Measurements from ENCODE around the gene CRACR2B.

The CRACR2B gene

DNA sequence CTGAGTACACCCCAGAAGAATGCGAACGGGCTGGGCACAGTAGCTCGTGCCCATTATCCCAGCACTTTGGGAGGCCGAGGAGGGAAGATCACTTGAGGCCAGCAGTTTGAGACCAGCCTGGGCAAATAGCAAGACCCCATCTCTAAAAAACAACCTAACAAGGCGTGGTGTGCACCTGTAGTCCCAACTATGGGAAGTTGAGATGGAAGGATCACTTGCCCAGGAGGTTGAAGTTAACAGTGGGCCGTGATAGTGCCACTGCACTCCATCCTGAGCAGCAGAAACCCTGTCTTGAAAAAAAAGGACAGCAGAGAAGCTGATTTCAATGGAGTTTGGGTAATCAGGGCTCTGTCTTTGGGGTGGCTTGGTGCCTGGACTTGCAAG is 14.7 kb upstream of the CRACR2B start:
- Histone ChIP-seq H3K36me3 (replicated peaks) (peaks cover 40% of the 10 kb centered on the region), H3K27ac (no peak overlapping the region), H3K4me3 (ENCODE audit: low read depth, low read length) (no peak overlapping the region), H3K27me3 (replicated peaks) (no peaks in the 10 kb centered on the region)
- TF ChIP-seq, protein P1, sequence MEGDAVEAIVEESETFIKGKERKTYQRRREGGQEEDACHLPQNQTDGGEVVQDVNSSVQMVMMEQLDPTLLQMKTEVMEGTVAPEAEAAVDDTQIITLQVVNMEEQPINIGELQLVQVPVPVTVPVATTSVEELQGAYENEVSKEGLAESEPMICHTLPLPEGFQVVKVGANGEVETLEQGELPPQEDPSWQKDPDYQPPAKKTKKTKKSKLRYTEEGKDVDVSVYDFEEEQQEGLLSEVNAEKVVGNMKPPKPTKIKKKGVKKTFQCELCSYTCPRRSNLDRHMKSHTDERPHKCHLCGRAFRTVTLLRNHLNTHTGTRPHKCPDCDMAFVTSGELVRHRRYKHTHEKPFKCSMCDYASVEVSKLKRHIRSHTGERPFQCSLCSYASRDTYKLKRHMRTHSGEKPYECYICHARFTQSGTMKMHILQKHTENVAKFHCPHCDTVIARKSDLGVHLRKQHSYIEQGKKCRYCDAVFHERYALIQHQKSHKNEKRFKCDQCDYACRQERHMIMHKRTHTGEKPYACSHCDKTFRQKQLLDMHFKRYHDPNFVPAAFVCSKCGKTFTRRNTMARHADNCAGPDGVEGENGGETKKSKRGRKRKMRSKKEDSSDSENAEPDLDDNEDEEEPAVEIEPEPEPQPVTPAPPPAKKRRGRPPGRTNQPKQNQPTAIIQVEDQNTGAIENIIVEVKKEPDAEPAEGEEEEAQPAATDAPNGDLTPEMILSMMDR (IDR thresholded peaks at IDR 0.05; ENCODE audit: low read depth, low read length, missing control alignments): no peak
- in situ Hi-C loops (cut with HindIII; ENCODE audit: low pct_ligation_motif_present, low sequenced_read_pairs): no loop called here
- no peak for DNase-seq

DNA sequence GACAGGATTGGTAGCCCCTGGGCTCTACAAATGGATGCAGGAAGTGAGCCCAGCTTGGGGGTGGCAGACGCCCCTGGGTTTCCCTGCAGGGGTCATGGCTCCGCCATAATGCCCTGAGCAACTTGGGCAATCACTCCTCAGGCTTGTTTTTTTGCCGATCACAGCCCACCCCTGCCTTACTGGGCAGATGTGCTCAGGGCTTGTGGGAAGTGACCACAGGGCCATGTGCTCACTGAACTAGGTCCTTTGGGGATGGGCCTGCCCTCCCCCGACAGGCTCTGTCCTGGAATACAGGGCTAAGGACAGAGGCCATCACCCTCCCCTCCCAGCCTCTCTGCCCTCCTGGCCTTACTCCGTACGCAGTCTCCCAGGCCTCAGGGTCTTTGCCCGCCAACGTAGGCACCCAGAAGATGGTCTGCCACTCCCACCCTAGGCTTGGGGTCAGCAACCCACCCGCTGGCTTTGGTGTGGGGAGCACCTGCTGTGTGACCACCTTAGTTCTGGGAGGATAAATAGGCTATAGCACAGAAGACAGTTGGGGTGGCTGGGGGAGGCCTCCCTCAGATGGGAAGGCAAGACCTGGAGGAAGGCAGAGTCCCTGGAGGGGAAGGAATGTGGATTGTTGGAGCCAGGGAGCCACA is 14.1 kb upstream of the CRACR2B start:
- no peaks in the 10 kb centered on the region for H3K27me3 ChIP-seq (replicated peaks)
- no peak for DNase-seq
- in situ Hi-C loops (cut with HindIII; ENCODE audit: low pct_ligation_motif_present, low sequenced_read_pairs): no loop called here
- no peak overlapping the region for H3K4me3 ChIP-seq (ENCODE audit: low read depth, low read length)
- H3K27ac ChIP-seq: no peak overlapping the region
- TF ChIP-seq, protein P1 (IDR thresholded peaks at IDR 0.05; ENCODE audit: low read depth, low read length, missing control alignments): no peak
- peaks cover 40% of the 10 kb centered on the region for H3K36me3 ChIP-seq (replicated peaks)

DNA sequence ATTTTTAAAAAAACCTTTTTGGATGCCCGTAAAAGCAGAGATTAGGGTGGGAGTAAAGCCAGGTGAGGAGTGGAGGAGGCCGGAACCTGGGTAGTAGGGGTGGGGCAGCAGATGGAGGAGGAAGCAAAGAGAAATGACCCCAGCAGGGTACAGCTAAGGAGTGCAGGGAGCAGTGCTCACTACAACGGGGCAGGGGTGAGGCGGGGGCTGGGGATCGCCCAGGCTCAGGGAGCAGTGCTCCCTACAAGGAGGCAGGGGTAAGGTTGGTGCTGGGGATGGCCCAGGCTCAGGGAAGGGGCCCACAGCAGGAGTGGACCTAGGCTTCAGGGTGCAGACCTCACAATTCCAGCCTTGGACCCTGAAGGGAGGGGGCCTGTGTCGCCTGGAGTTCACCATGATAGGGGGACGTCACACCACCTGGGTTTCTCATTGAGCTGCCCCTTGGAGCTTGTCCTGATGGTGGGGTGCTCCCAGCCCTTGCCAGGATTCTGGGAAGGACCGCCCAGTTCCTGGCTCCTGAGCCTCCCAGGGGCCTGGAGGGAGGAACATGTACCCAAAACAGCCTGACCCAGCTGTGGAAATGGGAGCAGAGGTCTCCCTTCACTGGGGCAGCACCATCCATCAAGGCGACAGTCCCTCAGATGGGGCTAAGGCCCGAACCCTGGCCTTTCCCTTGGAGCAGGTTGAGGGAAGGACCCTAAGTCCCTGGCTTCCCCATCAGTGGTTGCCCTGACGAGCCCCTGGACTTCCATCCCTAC is 11.9 kb upstream of the CRACR2B start:
- no peak overlapping the region for H3K27ac ChIP-seq
- TF ChIP-seq, protein P1 (IDR thresholded peaks at IDR 0.05; ENCODE audit: low read depth, low read length, missing control alignments): no peak
- in situ Hi-C loops (cut with HindIII; ENCODE audit: low pct_ligation_motif_present, low sequenced_read_pairs): no loop called here
- no peak overlapping the region for H3K4me3 ChIP-seq (ENCODE audit: low read depth, low read length)
- H3K36me3 ChIP-seq (replicated peaks): peaks cover 35% of the 10 kb centered on the region
- no peak for DNase-seq
- H3K27me3 ChIP-seq (replicated peaks): no peaks in the 10 kb centered on the region

DNA sequence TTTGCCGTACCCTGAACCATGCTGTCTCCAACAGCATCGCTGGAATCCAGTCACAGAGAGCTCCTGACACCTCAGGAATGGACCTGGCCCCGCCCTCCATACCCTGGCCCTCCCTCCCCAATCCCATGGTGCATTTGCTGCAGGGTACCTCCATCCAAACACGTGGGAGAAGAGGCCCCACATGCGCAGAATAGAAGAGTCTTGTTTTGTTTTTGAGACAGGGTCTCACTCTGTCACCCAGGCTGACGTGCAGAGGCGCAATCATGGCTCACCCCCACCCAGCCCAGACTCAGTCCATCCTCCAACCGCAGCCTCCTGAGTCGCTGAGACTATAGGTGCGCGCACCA is 11.3 kb upstream of the CRACR2B start:
- in situ Hi-C loops (cut with HindIII; ENCODE audit: low pct_ligation_motif_present, low sequenced_read_pairs): no loop called here
- TF ChIP-seq, protein P1 (IDR thresholded peaks at IDR 0.05; ENCODE audit: low read depth, low read length, missing control alignments): no peak
- no peaks in the 10 kb centered on the region for H3K27me3 ChIP-seq (replicated peaks)
- no peak overlapping the region for H3K4me3 ChIP-seq (ENCODE audit: low read depth, low read length)
- no peak overlapping the region for H3K27ac ChIP-seq
- DNase-seq: no peak
- H3K36me3 ChIP-seq (replicated peaks): peaks cover 31% of the 10 kb centered on the region

DNA sequence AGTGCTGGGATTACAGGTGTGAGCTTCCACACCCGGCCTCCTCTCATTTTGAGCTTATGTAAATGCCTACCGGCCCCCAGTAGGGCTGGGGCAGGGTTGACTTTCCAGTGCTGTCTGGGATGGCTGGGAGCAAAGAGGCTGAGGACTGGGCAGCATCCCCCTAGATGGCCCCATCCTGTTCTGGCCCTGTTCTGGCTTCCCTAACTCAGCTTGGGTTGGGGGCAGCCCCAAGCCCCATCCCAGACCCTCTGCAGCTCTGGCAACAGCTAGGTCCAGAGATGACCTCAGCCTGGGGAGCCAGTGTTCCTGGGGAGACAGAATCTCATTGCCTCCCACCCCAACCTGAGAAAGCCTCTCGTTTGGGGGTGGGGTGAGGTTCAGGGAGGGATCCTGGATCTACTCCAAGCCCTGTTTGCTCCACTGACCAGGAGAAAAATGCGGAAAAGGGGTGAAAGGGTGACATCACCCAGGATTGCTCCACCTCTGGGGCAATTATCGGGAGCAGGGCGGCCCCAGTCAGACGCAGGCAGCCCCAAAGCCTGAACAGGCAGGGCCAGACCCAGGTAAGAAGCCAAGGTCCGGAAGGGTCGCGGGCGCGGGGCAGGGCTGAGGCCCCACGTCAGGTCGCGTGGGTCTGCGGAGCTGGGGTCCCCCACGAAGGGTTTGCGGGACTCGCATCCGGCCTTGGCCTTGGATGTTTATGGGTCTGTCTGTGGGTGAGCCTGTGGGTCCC is 9.2 kb upstream of the CRACR2B start, which contains the start of gene PNPLA2:
PNPLA2 (plus strand) TSS at position 519 of the 733 bp plus-strand sequence. CDS start 805 bp downstream, outside the sequence.
- Histone ChIP-seq H3K36me3 (replicated peaks) (peaks cover 13% of the 10 kb centered on the region), H3K4me3 (ENCODE audit: low read depth, low read length) (peak within 1 kb of the TSS; percentile 52), H3K27me3 (replicated peaks) (no peaks in the 10 kb centered on the region), H3K27ac (peak within 1 kb of the TSS; percentile 79)
- TF ChIP-seq, protein P1 (IDR thresholded peaks at IDR 0.05; ENCODE audit: low read depth, low read length, missing control alignments): no peak
- no peak for DNase-seq
- in situ Hi-C loops (cut with HindIII; ENCODE audit: low pct_ligation_motif_present, low sequenced_read_pairs): no loop called here
